Measurements from ENCODE around the gene PTGS1.

DNA sequence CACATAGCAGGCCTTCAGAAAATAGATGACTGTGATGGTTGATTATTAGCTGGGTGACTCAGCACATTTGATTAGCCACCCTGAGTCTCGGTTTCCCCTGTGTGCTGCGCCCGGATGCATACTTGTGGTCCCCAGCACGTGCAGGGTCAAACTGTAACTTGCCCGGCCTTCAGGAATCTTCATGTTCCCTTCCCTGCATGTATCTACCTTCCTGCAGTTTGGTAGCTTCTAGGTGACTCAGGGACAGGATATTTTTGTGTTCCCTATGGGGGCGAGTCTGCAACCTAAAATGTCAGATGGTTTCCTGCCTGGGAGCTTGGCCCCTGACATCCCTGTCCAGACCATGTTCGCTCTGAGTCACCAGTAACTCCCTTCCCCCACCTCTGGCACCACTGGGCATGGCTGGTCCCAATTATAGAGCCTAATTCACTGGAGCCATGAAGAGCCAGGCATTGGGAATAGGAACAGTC, 13.2 kb downstream of the PTGS1 start:
- TF ChIP-seq, protein P1, sequence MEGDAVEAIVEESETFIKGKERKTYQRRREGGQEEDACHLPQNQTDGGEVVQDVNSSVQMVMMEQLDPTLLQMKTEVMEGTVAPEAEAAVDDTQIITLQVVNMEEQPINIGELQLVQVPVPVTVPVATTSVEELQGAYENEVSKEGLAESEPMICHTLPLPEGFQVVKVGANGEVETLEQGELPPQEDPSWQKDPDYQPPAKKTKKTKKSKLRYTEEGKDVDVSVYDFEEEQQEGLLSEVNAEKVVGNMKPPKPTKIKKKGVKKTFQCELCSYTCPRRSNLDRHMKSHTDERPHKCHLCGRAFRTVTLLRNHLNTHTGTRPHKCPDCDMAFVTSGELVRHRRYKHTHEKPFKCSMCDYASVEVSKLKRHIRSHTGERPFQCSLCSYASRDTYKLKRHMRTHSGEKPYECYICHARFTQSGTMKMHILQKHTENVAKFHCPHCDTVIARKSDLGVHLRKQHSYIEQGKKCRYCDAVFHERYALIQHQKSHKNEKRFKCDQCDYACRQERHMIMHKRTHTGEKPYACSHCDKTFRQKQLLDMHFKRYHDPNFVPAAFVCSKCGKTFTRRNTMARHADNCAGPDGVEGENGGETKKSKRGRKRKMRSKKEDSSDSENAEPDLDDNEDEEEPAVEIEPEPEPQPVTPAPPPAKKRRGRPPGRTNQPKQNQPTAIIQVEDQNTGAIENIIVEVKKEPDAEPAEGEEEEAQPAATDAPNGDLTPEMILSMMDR (IDR thresholded peaks at IDR 0.05), result no peak
- no peak for TF ChIP-seq POLR2A (IDR thresholded peaks at IDR 0.05)

Measured in prostate gland (tissue), 2 donors.